ENCODE results near the gene PPP2R2C. TPM values are rescaled to one million over a fixed set of nuclear protein-coding genes. Genes with fewer than 3 reads are reported as not detected.

Gene PPP2R2C
- total RNA-seq, 1 donor from 2014 or later, result 10.8 TPM

GRCh38 chr4:6306299-6306698 lies 166.1 kb downstream of the PPP2R2C start:
- peaks cover 18% of the 10 kb centered on the region for H3K27me3 Mint-ChIP-seq
- no peak overlapping the region for H3K27ac Mint-ChIP-seq
- H3K4me3 Mint-ChIP-seq, result no peak overlapping the region
- peaks cover 4% of the 10 kb centered on the region for H3K36me3 Mint-ChIP-seq
- no peak for DNase-seq (ENCODE audit: extremely low spot score, unreplicated experiment)
- H3K9me3 Mint-ChIP-seq, result peaks cover 4% of the 10 kb centered on the region
- no peak for TF ChIP-seq CTCF (conservative IDR thresholded peaks at IDR 0.05)
- H3K4me1 Mint-ChIP-seq (ENCODE audit: unreplicated experiment), result peaks cover 4% of the 10 kb centered on the region

DNA sequence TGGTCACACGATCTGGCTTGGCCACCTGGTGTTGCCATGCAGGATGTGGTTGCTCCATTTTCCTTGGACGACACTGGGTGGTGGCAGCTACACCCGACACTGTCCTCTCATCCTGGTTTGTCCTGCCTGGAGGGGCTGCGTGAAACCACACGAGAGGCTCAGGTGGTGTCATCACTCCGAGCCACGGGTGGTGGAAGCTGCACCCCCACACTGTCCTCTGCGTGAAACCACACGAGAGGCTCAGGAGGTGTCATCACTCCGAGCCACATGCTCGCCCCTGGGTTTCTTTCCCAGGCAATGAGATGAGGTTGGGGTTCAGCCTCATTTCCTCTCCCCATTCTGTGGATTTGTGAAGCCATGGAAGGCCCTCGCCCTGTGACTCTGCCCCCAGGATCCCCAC lies 168.5 kb downstream of the PPP2R2C start:
- no peak for TF ChIP-seq CTCF (conservative IDR thresholded peaks at IDR 0.05)
- H3K4me3 Mint-ChIP-seq, result no peak overlapping the region
- H3K27me3 Mint-ChIP-seq, result peaks cover 11% of the 10 kb centered on the region
- no peak for DNase-seq (ENCODE audit: extremely low spot score, unreplicated experiment)
- H3K9me3 Mint-ChIP-seq, result peaks cover 4% of the 10 kb centered on the region
- H3K27ac Mint-ChIP-seq, result no peak overlapping the region
- H3K4me1 Mint-ChIP-seq (ENCODE audit: unreplicated experiment), result peaks cover 4% of the 10 kb centered on the region
- H3K36me3 Mint-ChIP-seq, result peaks cover 11% of the 10 kb centered on the region

DNA sequence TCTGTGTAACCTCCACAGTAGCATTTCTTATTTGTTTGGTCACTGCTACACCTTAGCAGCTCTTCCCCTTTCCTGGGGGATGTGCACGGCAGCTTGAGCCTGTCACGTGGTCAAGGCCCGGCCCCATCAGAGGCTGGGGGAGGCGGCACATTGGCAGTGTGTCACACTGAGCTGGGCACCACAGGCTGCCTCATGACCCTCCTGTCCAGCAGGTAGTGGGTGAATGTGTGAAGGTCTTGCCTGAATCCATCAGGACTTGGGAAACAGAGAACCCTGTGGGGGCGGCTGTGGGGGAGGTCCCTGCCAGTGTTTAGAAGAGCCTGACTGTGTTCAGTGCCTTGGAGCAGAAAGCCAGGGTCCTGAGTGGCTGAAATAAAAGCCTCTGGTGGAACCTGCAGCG lies 169.5 kb downstream of the PPP2R2C start:
- H3K27ac Mint-ChIP-seq, result no peak overlapping the region
- TF ChIP-seq CTCF (conservative IDR thresholded peaks at IDR 0.05), result no peak
- peaks cover 3% of the 10 kb centered on the region for H3K27me3 Mint-ChIP-seq
- H3K4me1 Mint-ChIP-seq (ENCODE audit: unreplicated experiment), result peaks cover 4% of the 10 kb centered on the region
- peaks cover 11% of the 10 kb centered on the region for H3K36me3 Mint-ChIP-seq
- no peak for DNase-seq (ENCODE audit: extremely low spot score, unreplicated experiment)
- no peaks in the 10 kb centered on the region for H3K9me3 Mint-ChIP-seq
- H3K4me3 Mint-ChIP-seq, result no peak overlapping the region

DNA sequence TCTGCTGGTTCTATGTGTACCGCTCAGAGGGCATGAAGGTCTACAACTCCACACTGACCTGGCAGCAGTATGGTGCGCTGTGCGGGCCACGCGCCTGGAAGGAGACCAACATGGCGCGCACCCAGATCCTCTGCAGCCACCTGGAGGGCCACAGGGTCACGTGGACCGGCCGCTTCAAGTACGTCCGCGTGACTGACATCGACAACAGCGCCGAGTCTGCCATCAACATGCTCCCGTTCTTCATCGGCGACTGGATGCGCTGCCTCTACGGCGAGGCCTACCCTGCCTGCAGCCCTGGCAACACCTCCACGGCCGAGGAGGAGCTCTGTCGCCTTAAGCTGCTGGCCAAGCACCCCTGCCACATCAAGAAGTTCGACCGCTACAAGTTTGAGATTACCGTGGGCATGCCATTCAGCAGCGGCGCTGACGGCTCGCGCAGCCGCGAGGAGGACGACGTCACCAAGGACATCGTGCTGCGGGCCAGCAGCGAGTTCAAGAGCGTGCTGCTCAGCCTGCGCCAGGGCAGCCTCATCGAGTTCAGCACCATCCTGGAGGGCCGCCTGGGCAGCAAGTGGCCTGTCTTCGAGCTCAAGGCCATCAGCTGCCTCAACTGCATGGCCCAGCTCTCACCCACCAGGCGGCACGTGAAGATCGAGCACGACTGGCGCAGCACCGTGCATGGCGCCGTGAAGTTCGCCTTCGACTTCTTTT lies 170.5 kb downstream of the PPP2R2C start:
- H3K4me3 Mint-ChIP-seq, result no peak overlapping the region
- no peak for TF ChIP-seq CTCF (conservative IDR thresholded peaks at IDR 0.05)
- no peak for DNase-seq (ENCODE audit: extremely low spot score, unreplicated experiment)
- H3K27ac Mint-ChIP-seq, result no peak overlapping the region
- peaks cover 3% of the 10 kb centered on the region for H3K27me3 Mint-ChIP-seq
- peaks cover 11% of the 10 kb centered on the region for H3K36me3 Mint-ChIP-seq
- H3K9me3 Mint-ChIP-seq, result no peaks in the 10 kb centered on the region
- peaks cover 4% of the 10 kb centered on the region for H3K4me1 Mint-ChIP-seq (ENCODE audit: unreplicated experiment)

GRCh38 chr4:6301051-6301731 lies 171.2 kb downstream of the PPP2R2C start:
- no peaks in the 10 kb centered on the region for H3K27me3 Mint-ChIP-seq
- H3K36me3 Mint-ChIP-seq, result peaks cover 11% of the 10 kb centered on the region
- no peak for TF ChIP-seq CTCF (conservative IDR thresholded peaks at IDR 0.05)
- no peaks in the 10 kb centered on the region for H3K4me1 Mint-ChIP-seq (ENCODE audit: unreplicated experiment)
- no peak overlapping the region for H3K4me3 Mint-ChIP-seq
- H3K9me3 Mint-ChIP-seq, result no peaks in the 10 kb centered on the region
- H3K27ac Mint-ChIP-seq, result no peak overlapping the region
- no peak for DNase-seq (ENCODE audit: extremely low spot score, unreplicated experiment)
